Rectal smooth muscle tissue (tissue), 1 donor: ENCODE data around the gene HSPA6.
"Not testable (repeated sequence)": the region's sequence is repeated elsewhere in the genome, so short reads cannot be mapped to it uniquely, and the experiment has no call there.

Experiments used
- H3K27ac ChIP-seq: one replicate; pipeline ENCODE4 v1.7.0; 2013; ENCODE audit warnings: low read depth, low read length, inconsistent platforms
- H3K27me3 ChIP-seq: one replicate; pipeline ENCODE4 v1.7.0; 2013; ENCODE audit warnings: low read length; ENCODE audit not compliant: control insufficient read depth, insufficient read depth
- H3K36me3 ChIP-seq: one replicate; pipeline ENCODE4 v1.7.0; 2013; ENCODE audit warnings: low read length; ENCODE audit not compliant: control insufficient read depth, insufficient read depth
- H3K4me1 ChIP-seq: one replicate; pipeline ENCODE4 v1.7.0; 2013; ENCODE audit warnings: low read length; ENCODE audit not compliant: control insufficient read depth, insufficient read depth
- H3K4me3 ChIP-seq: one replicate; pipeline ENCODE4 v1.7.0; 2013; ENCODE audit warnings: low read length
- H3K9ac ChIP-seq: one replicate; pipeline ENCODE4 v1.7.0; 2013; ENCODE audit warnings: low read length

HSPA6 gene

GRCh38 chr1:161523817-161524741 is at the start of gene HSPA6:
Gene HSPA6, plus strand, starts transcription at chr1:161524540. Its CDS starts 119 bp downstream, at chr1:161524659.
- H3K36me3 ChIP-seq, H3K4me1 ChIP-seq, H3K27me3 ChIP-seq, H3K9ac ChIP-seq: not testable (repeated sequence)
- H3K27ac ChIP-seq = peak within 1 kb of the TSS; percentile 51
- H3K4me3 ChIP-seq = peak within 1 kb of the TSS; percentile 76

GRCh38 chr1:161477711-161478110 is 46.6 kb upstream of the HSPA6 start:
- H3K36me3 ChIP-seq, H3K27ac ChIP-seq, H3K9ac ChIP-seq, H3K4me3 ChIP-seq, H3K27me3 ChIP-seq, H3K4me1 ChIP-seq: not testable (repeated sequence)

GRCh38 chr1:161478985-161479384 is 45.4 kb upstream of the HSPA6 start:
- Histone ChIP-seq H3K36me3 (no peaks in the 10 kb centered on the region), H3K4me3 (no peak overlapping the region), H3K27ac (no peak overlapping the region), H3K4me1 (no peaks in the 10 kb centered on the region), H3K9ac (no peak overlapping the region), H3K27me3 (peaks cover 3% of the 10 kb centered on the region)

GRCh38 chr1:161480381-161481035 is 43.8 kb upstream of the HSPA6 start:
- Histone ChIP-seq H3K4me3 (no peak overlapping the region), H3K36me3 (no peaks in the 10 kb centered on the region), H3K9ac (no peak overlapping the region), H3K27me3 (peaks cover 3% of the 10 kb centered on the region), H3K4me1 (no peaks in the 10 kb centered on the region), H3K27ac (no peak overlapping the region)

- Histone ChIP-seq H3K4me1 (no peaks in the 10 kb centered on the region), H3K4me3 (no peak overlapping the region), H3K27ac (no peak overlapping the region), H3K9ac (no peak overlapping the region), H3K27me3 (peaks cover 3% of the 10 kb centered on the region), H3K36me3 (no peaks in the 10 kb centered on the region)
Measured at GRCh38 chr1:161481624-161482392, 42.5 kb upstream of the HSPA6 start.

GRCh38 chr1:161482610-161483009 is 41.7 kb upstream of the HSPA6 start:
- no peaks in the 10 kb centered on the region for H3K36me3 ChIP-seq
- H3K4me1 ChIP-seq = no peaks in the 10 kb centered on the region
- H3K4me3 ChIP-seq = no peak overlapping the region
- no peak overlapping the region for H3K27ac ChIP-seq
- H3K27me3 ChIP-seq = peaks cover 3% of the 10 kb centered on the region
- no peak overlapping the region for H3K9ac ChIP-seq

- H3K36me3 ChIP-seq = no peaks in the 10 kb centered on the region
- H3K4me1 ChIP-seq = no peaks in the 10 kb centered on the region
- H3K27ac ChIP-seq = no peak overlapping the region
- peaks cover 3% of the 10 kb centered on the region for H3K27me3 ChIP-seq
- no peak overlapping the region for H3K4me3 ChIP-seq
- no peak overlapping the region for H3K9ac ChIP-seq
Measured at GRCh38 chr1:161483361-161483760, 41.0 kb upstream of the HSPA6 start.

- H3K9ac ChIP-seq = no peak overlapping the region
- H3K27ac ChIP-seq = no peak overlapping the region
- H3K36me3 ChIP-seq = no peaks in the 10 kb centered on the region
- no peaks in the 10 kb centered on the region for H3K4me1 ChIP-seq
- H3K27me3 ChIP-seq = peaks cover 3% of the 10 kb centered on the region
- H3K4me3 ChIP-seq = no peak overlapping the region
Measured at GRCh38 chr1:161484613-161485012, 39.7 kb upstream of the HSPA6 start.

- no peak overlapping the region for H3K9ac ChIP-seq
- no peak overlapping the region for H3K27ac ChIP-seq
- H3K4me3 ChIP-seq = no peak overlapping the region
- no peaks in the 10 kb centered on the region for H3K4me1 ChIP-seq
- H3K36me3 ChIP-seq = no peaks in the 10 kb centered on the region
- peaks cover 6% of the 10 kb centered on the region for H3K27me3 ChIP-seq
Measured at GRCh38 chr1:161486806-161487741, 37.3 kb upstream of the HSPA6 start.

GRCh38 chr1:161491472-161491871 is 32.9 kb upstream of the HSPA6 start:
- no peak overlapping the region for H3K27ac ChIP-seq
- H3K9ac ChIP-seq = no peak overlapping the region
- H3K4me3 ChIP-seq = no peak overlapping the region
- H3K36me3 ChIP-seq = no peaks in the 10 kb centered on the region
- H3K27me3 ChIP-seq = peaks cover 6% of the 10 kb centered on the region
- H3K4me1 ChIP-seq = no peaks in the 10 kb centered on the region

GRCh38 chr1:161492827-161493226 is 31.5 kb upstream of the HSPA6 start:
- Histone ChIP-seq H3K27me3 (peaks cover 6% of the 10 kb centered on the region), H3K27ac (no peak overlapping the region), H3K4me3 (no peak overlapping the region), H3K36me3 (no peaks in the 10 kb centered on the region), H3K9ac (no peak overlapping the region), H3K4me1 (no peaks in the 10 kb centered on the region)
